HG03439 (cell line): Measurements from ENCODE around the gene OR10A6.

ENCODE experiments used
- ATAC-seq: cut with Tn5 transposase; IDR thresholded peaks from one replicate; pipeline ENCODE4 v1.9.1; 2021; ENCODE audit warnings: mild to moderate bottlenecking, moderate library complexity; ENCODE audit not compliant: unreplicated experiment

Gene OR10A6

GRCh38 chr11:7882860-7883259 is 48.2 kb downstream of the OR10A6 start:
- ATAC-seq = no peak
